WERI-Rb-1 (cell line): ENCODE results near the gene IL22RA2.
"Not testable (repeated sequence)": the region's sequence is repeated elsewhere in the genome, so short reads cannot be mapped to it uniquely, and the experiment has no call there.

Experiments used
- DNase-seq: peaks from one replicate; pipeline ENCODE4 v3.0.0-alpha.2; 2020
- H3K27ac ChIP-seq: fragments of 250-450 bp; sonication (Bioruptor Pico); 2 replicates; pipeline ENCODE4 v1.5.1; 2020; ENCODE audit warnings: mild to moderate bottlenecking, moderate library complexity
- H3K27me3 ChIP-seq: fragments of 250-450 bp; sonication (Bioruptor Pico); 2 replicates; pipeline ENCODE4 v1.5.1; 2021; ENCODE audit warnings: mild to moderate bottlenecking, low read depth, moderate library complexity; ENCODE audit not compliant: insufficient read depth, severe bottlenecking
- H3K36me3 ChIP-seq: fragments of 250-450 bp; sonication (Bioruptor Pico); 2 replicates; pipeline ENCODE4 v1.5.1; 2020; ENCODE audit warnings: mild to moderate bottlenecking, moderate library complexity
- H3K4me3 ChIP-seq: 2 replicates; pipeline ENCODE4 v1.5.1; 2011; ENCODE audit warnings: low read depth, mild to moderate bottlenecking, control low read depth, low read length
- H3K9me3 ChIP-seq: fragments of 250-450 bp; sonication (Bioruptor Pico); 2 replicates; pipeline ENCODE4 v1.5.1; 2021; ENCODE audit warnings: mild to moderate bottlenecking, moderate library complexity; ENCODE audit not compliant: severe bottlenecking
- CTCF ChIP-seq: IDR thresholded peaks from 2 replicates; pipeline ENCODE4 v1.5.1; 2011; ENCODE audit warnings: low read depth, mild to moderate bottlenecking, control low read depth, inconsistent platforms, low read length

The IL22RA2 gene

DNA sequence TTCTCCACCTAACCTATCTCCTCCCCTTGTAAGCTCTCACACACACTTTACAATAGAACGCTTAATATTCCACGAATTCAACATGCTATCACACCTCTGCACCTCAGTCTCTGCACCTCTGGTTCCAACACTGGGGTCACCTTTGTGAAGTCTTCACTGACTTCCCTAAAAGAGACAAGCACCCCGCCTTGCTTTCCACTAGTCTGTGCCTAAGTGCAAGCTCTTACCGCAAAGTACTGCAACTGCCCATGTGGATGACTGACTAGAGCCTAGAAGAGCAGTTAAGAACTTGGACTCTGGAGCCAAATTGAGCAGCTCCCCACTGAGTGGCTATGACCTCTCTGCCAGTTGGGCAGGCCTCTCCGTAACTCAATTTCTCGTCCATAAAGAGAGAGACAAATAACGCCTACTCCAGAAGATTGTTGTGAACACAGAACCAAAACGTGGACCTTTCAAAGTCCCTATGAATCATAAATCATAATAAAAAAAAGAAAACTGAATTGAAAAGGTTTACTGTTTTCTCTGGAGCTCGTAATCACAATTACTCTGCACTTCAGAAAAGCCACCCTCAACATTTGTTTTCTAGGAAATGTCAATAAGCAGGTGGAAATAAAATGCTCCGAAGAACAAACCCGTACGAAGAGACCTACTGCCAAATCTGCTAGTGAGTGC is 44.5 kb upstream of the IL22RA2 start:
- Histone ChIP-seq H3K27me3 (no peaks in the 10 kb centered on the region), H3K36me3 (peaks cover 4% of the 10 kb centered on the region; the same call in 1 of the 2 replicates), H3K9me3 (no peaks in the 10 kb centered on the region), H3K4me3 (peak overlapping the region; percentile 97), H3K27ac (no peak overlapping the region)
- TF ChIP-seq CTCF: no peak
- DNase-seq: no peak

- no peaks in the 10 kb centered on the region for H3K9me3 ChIP-seq
- no peak overlapping the region for H3K27ac ChIP-seq
- DNase-seq: no peak
Observed at GRCh38 chr6:137216875-137217553, 43.6 kb upstream of the IL22RA2 start.

GRCh38 chr6:137216106-137216505 is 42.7 kb upstream of the IL22RA2 start:
- no peak for TF ChIP-seq CTCF
- Histone ChIP-seq H3K4me3 (no peak overlapping the region), H3K27me3 (no peaks in the 10 kb centered on the region), H3K27ac (no peak overlapping the region), H3K9me3 (no peaks in the 10 kb centered on the region), H3K36me3 (peaks cover 7% of the 10 kb centered on the region; the same call in 1 of the 2 replicates)
- DNase-seq: no peak

More at GRCh38 chr6:137216875-137217553, 43.6 kb upstream of the IL22RA2 start:
- Histone ChIP-seq H3K27me3 (no peaks in the 10 kb centered on the region), H3K4me3 (no peak overlapping the region), H3K36me3 (peaks cover 7% of the 10 kb centered on the region; the same call in 1 of the 2 replicates)
- TF ChIP-seq CTCF: no peak

- not testable (repeated sequence) for H3K27ac ChIP-seq, H3K27me3 ChIP-seq, H3K4me3 ChIP-seq, DNase-seq, H3K9me3 ChIP-seq, H3K36me3 ChIP-seq
Observed at GRCh38 chr6:137215630-137216029, 42.2 kb upstream of the IL22RA2 start.

DNA sequence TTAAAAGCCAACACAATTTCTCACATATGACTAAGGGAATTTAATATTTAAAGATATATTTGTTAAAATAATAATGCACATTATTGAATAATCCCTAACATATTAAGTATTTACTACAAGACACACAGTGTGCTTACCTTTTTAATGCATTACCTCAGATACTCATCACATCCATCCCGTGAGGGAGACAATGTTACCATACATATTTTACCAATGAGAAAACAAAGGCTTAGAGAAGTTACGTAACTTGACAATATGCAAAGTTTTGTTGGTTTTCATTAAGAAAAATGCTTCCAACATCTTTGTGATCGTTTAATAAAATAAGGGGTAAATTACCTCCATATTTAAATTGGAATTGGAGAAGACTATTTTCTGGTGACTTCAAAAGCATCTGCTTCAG is 41.5 kb upstream of the IL22RA2 start:
- peaks cover 7% of the 10 kb centered on the region; the same call in 1 of the 2 replicates for H3K36me3 ChIP-seq
- H3K4me3 ChIP-seq: no peak overlapping the region
- no peaks in the 10 kb centered on the region for H3K9me3 ChIP-seq
- no peak for TF ChIP-seq CTCF
- DNase-seq: no peak
- H3K27ac ChIP-seq: no peak overlapping the region
- H3K27me3 ChIP-seq: no peaks in the 10 kb centered on the region

- H3K9me3 ChIP-seq: no peaks in the 10 kb centered on the region
- no peak for TF ChIP-seq CTCF
- H3K27ac ChIP-seq: no peak overlapping the region
- H3K27me3 ChIP-seq: no peaks in the 10 kb centered on the region
- H3K4me3 ChIP-seq: no peak overlapping the region
- no peak for DNase-seq
- H3K36me3 ChIP-seq: peaks cover 3% of the 10 kb centered on the region; the same call in 1 of the 2 replicates
Observed at GRCh38 chr6:137213813-137214212, 40.4 kb upstream of the IL22RA2 start.
